WERI-Rb-1 (cell line): ENCODE measurements around the gene FBXO17.
"Not testable (repeated sequence)": the region's sequence is repeated elsewhere in the genome, so short reads cannot be mapped to it uniquely, and the experiment has no call there.

Experiments
- DNase-seq: peaks from one replicate; pipeline ENCODE4 v3.0.0-alpha.2; 2020
- H3K27ac ChIP-seq: fragments of 250-450 bp; sonication (Bioruptor Pico); 2 replicates; pipeline ENCODE4 v1.5.1; 2020; ENCODE audit warnings: mild to moderate bottlenecking, moderate library complexity
- H3K27me3 ChIP-seq: fragments of 250-450 bp; sonication (Bioruptor Pico); 2 replicates; pipeline ENCODE4 v1.5.1; 2021; ENCODE audit warnings: mild to moderate bottlenecking, low read depth, moderate library complexity; ENCODE audit not compliant: insufficient read depth, severe bottlenecking
- H3K36me3 ChIP-seq: fragments of 250-450 bp; sonication (Bioruptor Pico); 2 replicates; pipeline ENCODE4 v1.5.1; 2020; ENCODE audit warnings: mild to moderate bottlenecking, moderate library complexity
- H3K4me3 ChIP-seq: 2 replicates; pipeline ENCODE4 v1.5.1; 2011; ENCODE audit warnings: low read depth, mild to moderate bottlenecking, control low read depth, low read length
- H3K9me3 ChIP-seq: fragments of 250-450 bp; sonication (Bioruptor Pico); 2 replicates; pipeline ENCODE4 v1.5.1; 2021; ENCODE audit warnings: mild to moderate bottlenecking, moderate library complexity; ENCODE audit not compliant: severe bottlenecking
- CTCF ChIP-seq: IDR thresholded peaks from 2 replicates; pipeline ENCODE4 v1.5.1; 2011; ENCODE audit warnings: low read depth, mild to moderate bottlenecking, control low read depth, inconsistent platforms, low read length

Gene FBXO17

GRCh38 chr19:38975861-38976271 is 324 bp upstream of the FBXO17 start:
- Histone ChIP-seq H3K27ac (peak overlapping the region; percentile 84), H3K36me3 (peaks cover 9% of the 10 kb centered on the region; the same call in 1 of the 2 replicates), H3K27me3 (no peaks in the 10 kb centered on the region), H3K4me3 (peak overlapping the region; percentile 53), H3K9me3 (peaks cover 7% of the 10 kb centered on the region)
- peak; percentile 88 for DNase-seq
- no peak for TF ChIP-seq CTCF

GRCh38 chr19:38974624-38975213 is 823 bp downstream of the FBXO17 start:
- no peak for TF ChIP-seq CTCF
- no peaks in the 10 kb centered on the region for H3K27me3 ChIP-seq
- DNase-seq = no peak
- peak overlapping the region; percentile 74 for H3K4me3 ChIP-seq
- H3K27ac ChIP-seq = peak overlapping the region; percentile 84
- H3K36me3 ChIP-seq = peaks cover 15% of the 10 kb centered on the region
- no peaks in the 10 kb centered on the region for H3K9me3 ChIP-seq

GRCh38 chr19:38971672-38972071 is 3.9 kb downstream of the FBXO17 start:
- no peak for DNase-seq
- H3K27ac ChIP-seq = no peak overlapping the region
- peaks cover 33% of the 10 kb centered on the region for H3K36me3 ChIP-seq
- TF ChIP-seq CTCF = no peak
- H3K4me3 ChIP-seq = no peak overlapping the region
- H3K9me3 ChIP-seq = no peaks in the 10 kb centered on the region
- H3K27me3 ChIP-seq = no peaks in the 10 kb centered on the region

GRCh38 chr19:38970664-38971532 is 4.6 kb downstream of the FBXO17 start:
- DNase-seq = no peak
- no peak for TF ChIP-seq CTCF
- no peak overlapping the region for H3K27ac ChIP-seq

GRCh38 chr19:38966149-38966548 is 9.4 kb downstream of the FBXO17 start:
- DNase-seq, H3K4me3 ChIP-seq, H3K27me3 ChIP-seq, H3K9me3 ChIP-seq, H3K27ac ChIP-seq: not testable (repeated sequence)
- H3K36me3 ChIP-seq = peaks cover 34% of the 10 kb centered on the region

More at GRCh38 chr19:38970664-38971532, 4.6 kb downstream of the FBXO17 start:
- H3K36me3 ChIP-seq = peaks cover 40% of the 10 kb centered on the region
- no peaks in the 10 kb centered on the region for H3K9me3 ChIP-seq
- H3K27me3 ChIP-seq = no peaks in the 10 kb centered on the region
- no peak overlapping the region for H3K4me3 ChIP-seq

GRCh38 chr19:38964738-38965137 is 10.8 kb downstream of the FBXO17 start:
- no peak for TF ChIP-seq CTCF
- Histone ChIP-seq H3K9me3 (no peaks in the 10 kb centered on the region), H3K27me3 (no peaks in the 10 kb centered on the region), H3K27ac (no peak overlapping the region), H3K4me3 (no peak overlapping the region), H3K36me3 (peaks cover 25% of the 10 kb centered on the region)
- DNase-seq = no peak
